MV-4-11 (cell line): ENCODE data around the gene NOL9.
"Not testable (repeated sequence)": the region's sequence is repeated elsewhere in the genome, so short reads cannot be mapped to it uniquely, and the experiment has no call there.

ENCODE experiments used
- DNase-seq: peaks from one replicate; lab custom pipeline; 2025; lab: John Stamatoyannopoulos, UW

The NOL9 gene

DNA sequence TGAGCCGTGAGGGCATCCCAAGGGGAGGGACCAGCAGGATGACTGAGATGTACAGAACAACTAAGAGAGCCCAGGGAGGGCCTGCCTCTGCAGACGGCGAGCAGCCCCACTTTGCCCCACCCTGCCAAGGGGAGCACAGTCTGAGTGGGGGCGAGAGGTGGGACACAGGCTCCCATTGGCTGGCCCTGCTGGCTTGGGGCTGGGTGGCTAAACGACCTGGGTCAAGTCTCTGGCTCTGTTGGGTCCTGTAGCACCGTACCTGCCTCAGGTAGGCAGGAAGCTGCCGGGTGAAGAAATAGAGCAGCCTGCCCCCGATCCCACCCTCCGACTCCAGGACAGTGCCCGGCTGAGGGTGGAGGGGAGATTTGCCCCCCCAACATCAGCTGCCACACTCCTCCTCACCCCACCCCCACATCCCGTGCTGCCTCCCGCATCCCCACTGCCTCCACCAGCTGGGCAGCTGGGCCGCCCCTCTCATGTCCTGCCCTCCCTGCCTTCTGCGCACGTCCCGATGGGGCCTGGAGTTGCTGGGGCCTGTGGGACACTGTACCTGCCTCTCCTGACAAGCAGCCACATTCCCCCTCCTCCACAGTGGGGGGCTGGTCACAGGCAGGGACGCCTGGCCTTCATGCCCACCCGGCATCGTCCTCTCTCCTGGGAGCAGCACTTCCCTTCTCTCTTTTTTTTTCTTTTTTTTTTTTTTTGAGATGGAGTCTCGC lies 50.3 kb downstream of the NOL9 start:
- DNase-seq, result no peak

DNA sequence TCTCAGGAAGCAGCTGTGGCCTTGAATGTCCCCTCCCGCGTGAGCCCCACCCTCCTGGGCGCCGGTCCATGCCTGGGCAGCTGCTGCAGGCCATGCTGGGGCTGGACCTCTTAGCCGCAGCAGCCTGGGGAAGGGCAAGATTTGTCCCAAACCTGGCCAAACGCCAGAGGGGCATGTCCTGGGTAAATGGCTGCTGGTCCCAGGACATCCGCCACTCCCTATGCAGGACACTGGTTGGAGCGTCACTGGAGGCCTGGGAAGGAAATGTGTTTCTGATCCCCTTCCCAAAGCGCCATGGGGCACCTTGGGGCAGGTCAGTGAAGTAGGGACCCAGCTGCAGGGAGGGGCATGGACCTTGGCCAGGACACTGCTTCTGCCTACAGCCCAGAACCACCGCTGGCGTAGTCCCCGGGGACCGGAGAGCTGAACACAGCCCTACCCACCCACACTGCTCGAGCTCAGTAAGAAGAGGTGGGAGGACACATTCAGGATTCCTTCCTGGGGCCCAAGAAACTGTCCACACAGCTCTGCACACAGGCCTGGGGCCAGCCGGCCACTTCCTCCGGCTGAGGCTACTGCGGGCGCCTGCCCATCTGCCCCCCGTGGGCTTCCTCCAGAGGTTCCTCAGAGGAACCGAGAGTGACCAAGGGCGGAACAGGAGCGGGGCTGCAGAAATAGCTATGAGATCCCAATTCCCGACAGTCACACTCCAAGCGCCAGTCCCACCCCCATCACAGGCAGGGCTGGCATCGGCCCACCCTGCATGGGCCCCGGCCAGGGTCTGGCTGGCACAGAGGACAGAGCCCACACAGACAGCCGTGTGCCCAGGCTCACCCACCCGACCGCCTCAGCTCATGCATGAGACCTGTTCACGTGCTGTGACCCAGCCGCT lies 52.1 kb downstream of the NOL9 start:
- peak; percentile 65 for DNase-seq

DNA sequence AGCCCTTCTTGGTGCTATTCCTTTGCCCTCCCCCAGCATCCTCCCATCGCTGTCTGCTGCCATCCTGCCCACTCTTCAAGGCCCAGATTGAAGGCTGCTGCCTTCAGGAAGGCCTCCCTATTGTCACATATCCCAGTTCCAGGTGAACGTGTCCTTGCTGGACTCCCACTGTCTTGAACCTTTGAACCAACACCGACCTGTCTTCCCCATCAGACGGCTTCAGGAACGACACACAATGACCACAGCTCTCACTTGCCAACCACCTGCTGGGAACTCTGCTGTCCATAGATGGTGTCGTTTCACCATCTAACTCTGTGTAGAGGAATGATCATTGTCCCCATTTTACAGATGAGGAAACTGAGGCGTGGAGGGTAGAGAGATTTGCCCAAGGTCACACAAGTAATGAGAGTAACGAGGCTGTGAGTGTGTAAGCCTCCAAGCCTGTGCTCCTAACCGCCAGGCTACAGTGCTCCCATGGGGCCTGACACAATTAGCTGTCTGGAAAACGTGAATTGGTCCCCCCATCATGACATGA lies 53.0 kb downstream of the NOL9 start:
- no peak for DNase-seq

DNA sequence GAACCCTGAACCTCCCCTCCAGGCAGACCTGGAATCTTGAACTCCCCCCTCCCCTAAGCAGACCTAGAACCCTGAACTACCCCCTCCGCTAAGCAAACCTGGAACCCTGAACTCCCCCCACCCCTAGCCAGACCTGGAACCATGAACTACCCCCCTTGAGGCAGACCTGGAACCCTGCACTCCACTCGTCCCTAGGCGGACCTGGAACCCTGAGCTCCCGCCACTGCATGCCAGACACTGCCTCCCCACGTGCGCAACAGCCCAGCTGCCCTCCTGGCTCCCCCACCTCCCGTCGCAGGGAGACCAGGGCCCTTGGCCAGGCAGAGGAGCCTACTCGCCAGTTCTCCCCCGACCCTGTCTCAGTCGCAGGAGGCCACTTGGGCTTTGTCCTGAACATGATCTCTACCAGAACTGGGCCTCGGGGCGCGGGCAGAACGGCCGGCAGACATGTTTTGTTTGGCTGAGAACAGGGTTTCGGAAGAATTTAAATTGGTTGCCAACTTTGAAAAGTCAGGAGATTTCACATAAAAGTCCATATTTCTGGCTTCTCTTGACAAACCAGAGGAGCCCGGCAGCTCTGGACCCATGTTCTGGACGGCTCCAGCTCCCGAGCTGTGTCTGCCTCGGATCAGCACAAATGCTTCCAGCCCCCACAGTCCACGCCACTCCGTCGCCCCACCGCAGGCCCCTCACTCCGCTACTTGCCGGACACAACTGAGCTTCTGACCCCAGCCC lies 53.6 kb downstream of the NOL9 start:
- DNase-seq, result no peak

DNA sequence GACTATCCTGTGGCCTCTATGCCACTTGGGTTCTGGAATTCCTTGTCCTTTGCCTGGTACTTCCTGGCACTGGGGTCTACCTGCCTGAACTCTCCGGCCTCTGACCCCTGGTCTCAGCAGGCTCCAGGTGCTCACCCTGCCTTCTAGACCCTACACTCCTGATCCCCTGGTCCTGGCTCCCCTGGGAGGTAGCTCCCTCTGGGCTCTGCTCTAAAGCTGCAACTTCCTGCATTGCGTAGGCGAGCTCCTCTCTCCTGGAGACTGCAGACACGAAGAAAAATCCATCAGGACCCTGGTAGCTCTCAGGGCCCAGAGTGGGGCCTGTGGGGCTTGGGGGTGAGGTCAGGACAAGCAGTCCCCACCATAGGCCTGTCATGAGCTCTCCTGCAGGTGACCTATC lies 55.0 kb downstream of the NOL9 start:
- DNase-seq, result no peak

DNA sequence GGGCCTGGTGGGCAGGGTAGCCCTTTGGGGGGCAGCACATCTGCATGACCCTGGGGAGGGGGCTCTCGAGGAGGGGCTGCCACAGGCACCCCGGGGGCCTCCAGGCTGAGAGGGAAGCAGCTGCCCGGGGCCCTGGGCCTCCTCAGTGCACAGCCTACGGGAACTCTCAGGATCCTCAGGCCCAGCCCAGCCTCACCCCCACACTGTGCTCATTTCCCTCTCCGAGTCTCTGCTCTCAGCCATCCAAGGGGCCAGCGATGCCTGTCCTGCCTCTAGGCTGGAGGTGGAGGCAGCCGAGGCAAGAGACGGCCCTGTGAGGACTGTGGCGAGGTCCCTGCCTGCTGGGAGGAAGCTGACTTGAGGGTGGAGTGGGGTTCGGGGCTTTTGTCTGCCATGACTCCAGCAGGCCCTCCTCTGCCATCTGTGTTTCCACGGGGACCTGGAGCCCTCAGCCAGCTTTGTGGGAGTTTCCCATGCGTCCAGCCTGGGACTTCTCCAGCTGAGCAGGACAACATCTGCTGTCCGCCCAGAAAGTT lies 55.7 kb downstream of the NOL9 start:
- no peak for DNase-seq

DNA sequence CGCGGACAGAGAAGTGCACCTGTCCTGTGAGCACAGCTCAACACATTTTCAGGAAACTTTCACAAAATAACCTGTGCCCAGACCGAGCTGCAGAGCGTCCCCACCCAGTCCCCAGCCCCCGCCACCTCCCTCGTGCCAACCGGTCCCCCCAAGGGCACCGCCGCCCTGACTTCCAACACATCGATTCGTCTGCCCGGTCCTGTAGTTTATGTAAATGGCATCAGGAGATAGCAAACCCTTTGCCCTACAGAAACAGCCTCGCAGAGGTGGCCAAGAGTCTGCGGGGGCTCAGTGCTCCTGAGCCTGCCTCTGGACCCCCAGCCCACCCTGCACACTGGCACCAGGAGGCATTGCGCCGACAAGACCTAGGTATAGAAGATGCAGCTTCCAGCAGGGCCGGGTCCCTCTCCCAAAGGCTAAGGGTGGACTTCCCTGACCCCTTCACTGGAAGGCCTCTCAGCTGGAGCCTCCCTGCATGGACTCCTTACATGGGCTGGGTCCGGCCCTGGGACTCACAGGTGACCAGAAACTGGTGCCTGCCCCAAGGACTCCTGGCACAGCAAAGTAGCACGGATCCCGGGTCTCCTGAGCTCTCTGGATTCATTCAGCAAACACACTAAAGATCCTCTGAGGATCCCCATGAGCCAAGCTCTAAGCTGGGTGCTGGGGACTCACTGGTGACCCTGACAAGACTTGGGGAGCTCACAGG lies 56.3 kb downstream of the NOL9 start:
- no peak for DNase-seq

DNA sequence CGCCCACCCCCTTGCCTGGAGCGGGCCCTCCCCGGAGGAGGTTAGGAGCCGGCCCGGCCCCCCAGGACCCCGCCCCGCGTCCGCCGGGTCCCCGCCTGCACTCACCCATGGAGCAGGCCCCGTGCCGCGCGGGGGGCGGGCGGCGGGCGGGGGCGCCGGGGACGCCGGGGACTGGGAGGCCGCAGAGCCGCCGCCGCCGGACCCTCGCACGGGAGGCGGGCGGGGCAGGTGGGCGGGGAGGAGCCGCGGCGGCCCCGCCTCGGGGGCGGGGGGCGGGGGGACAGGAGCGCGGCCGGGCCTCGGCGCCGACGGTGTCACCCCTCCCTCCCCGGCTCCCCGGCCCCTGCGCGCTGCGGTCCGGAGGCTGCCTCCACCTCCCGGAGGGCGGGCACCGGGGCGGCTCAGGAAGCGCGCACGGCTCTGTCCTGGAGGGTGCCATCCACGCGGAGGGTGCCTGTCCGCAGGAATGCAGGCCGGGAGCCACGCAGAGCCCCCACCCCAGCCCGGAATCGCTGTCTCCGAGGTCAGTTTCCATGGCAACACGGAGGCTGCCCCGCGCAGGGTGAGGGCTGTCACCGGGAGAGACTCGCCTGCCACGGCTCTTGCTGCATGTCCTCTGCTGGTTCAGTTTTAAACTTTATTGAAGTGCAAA lies 57.0 kb downstream of the NOL9 start:
- no peak for DNase-seq

DNA sequence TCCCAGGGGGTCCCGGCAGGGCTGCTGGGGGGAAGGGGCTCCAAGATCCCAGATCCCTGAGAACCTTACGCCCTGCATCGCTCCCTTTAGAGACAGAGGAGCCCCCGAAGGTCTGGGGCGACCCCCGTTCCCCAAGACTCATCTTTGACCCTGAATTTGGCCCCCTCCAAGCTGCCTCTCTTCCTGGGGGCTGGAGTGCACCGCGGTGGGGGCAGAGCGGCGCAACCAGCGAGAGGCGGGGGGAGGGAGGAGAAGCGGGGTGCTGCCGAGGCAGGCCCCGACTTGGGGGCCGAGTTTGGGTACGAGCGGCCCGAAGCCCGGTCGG lies 57.5 kb downstream of the NOL9 start:
- no peak for DNase-seq

DNA sequence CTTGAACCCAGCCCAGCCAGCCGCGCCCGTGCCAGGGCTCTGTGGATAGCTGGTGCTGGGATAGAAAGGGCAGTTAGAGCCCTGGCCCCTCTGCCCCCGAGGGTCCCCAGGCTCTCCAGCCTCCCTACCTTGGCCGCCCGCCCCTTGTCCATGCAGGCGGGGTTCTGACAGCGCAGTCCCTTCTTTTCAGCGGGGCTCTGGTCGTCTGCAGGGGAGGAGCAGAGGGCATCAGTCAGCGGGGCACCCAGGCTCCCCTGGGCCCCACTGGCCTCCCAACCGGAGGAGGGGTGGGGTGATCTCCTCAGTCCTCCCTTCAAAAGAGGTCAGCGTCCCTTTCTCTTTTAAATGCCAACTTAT lies 58.0 kb downstream of the NOL9 start:
- no peak for DNase-seq

DNA sequence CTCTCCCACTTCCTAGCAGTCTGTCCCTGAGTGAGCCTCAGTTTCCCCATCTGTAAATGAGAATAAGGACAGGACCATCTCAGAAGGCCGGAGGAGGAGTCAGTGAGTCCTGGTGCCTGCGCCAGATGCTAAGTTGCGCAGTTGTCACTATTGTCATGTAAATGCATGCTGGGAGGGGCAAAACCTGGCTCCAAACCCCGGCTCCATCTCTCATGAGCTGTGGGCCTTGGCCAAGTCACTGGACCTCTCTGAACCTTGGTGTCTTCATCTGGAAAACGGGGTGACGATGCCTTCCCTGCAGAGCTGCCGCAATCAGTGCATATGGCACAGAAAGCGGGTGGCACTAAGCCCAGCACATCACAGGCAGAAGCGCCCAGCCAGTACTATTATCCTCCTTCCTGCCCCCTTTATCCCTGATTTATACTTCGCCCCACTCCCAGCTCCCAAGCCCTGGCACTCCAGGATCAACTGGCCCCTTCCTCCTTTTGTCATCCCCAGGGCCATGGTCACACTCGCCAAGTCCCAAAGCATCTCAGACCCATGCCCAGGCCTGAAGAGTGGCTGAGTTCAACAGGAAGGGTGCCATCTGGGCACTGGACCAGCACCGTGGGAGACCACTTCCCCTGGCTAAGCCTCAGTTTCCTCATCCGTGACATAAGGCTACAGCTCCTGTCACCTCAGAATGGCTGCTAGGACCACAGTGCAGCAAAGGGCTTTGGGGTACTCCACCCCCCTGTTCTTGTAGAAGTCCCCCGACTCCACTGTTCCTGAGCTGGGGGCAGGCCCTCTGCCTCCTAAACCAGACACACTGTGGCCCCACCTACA lies 58.6 kb downstream of the NOL9 start:
- no peak for DNase-seq

DNA sequence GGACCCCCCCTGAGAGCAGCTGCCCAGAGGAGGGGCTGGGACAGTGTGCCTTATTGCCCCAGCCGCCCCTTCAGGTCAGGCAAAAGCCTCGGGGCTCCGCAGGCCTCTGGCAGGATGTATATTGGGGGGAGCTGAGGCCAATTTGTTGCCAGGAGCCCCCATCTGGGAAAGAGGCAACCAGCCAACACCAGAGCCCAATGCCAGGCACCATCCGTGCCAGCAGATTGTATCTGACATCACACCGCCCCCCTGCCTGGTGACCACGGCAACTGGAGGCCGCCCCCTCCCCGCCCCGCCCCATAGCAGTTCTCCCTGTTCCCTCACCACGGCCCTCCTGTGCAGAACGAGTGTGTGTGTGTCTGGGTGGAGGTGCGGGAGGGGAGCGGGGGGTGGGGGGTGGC lies 59.3 kb downstream of the NOL9 start:
- no peak for DNase-seq

DNA sequence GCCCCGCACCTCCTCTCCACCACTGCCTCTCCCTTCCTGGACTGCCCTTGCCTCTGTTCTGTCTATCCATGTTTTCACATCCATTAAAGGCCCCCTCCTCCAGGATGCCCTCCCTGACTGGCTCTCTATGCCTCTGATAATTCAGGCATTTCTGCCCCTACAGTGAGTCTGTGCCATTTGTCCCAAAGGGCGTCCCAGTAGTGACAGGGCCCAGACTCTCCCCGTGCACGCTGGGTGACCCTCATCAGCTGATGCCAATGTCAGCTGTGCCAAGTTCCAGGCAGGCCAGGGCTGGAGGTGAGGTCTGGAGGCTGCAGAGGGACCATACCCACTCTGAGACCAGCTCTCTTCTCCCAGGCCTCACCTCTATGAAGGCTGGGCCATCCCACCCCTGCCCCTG lies 59.7 kb downstream of the NOL9 start:
- no peak for DNase-seq

DNA sequence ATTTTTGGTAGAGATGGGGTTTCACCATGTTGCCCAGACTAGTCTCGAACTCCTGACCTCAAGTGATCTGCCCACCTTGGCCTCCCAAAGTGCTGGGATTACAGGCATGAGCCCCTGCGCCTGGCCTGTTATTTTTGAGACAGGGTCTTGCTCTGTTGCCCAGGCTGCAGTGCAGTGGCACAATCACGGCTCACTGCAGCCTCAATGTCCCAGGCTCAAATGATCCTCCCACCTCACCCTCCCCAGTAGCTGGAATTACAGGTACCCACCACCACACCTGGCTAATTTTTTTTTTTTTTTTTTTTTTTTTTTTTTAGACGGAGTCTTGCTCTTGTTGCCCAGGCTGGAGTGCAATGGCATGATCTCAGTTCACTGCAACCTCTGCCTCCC lies 60.5 kb downstream of the NOL9 start:
- not testable (repeated sequence) for DNase-seq

DNA sequence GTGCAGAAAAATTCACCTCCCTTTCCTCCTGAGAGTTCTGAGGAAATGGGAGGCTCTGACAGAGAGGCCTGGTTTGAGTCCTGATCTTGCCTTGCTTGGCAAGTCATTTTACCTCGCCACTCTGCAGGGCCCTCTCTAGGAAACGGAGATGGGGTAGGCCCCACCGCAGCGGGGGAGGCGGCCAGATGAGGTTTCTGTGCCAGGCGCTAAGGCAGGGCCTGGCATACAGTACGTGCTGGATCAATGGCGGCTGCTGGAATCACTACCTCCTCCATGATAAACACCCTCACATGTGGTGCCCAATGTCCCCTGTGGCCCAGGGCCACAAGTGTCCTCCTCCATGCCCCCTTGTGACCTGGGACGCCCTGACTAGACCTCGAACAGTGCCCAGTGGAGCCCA lies 62.3 kb downstream of the NOL9 start:
- no peak for DNase-seq

DNA sequence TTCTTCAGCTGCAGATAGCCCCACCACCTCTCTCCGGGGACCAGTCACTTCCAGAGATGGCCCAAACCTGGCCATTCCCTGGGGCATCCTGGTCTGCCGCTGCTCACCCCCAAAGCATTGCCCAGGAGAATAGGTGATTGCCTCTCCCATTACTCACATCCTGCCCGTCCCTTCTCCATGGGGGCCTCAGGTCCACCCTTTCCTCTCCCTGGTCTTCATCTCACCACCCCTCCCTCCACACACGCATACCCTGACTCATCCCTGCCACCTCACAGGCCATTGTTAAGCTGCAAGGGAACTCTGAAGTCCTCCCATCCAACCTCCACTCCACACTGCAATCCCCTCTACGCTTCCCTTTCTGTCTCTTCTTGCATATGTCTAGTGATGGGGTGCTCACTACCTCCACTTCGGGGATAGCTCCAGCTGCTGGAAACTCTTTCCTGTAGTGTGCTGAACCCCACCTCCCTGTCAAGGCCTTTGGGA lies 62.8 kb downstream of the NOL9 start, which contains the start of gene PLEKHG5:
Gene PLEKHG5, minus strand, starts transcription at position 188 of the 483 bp plus-strand sequence. CDS start 14,096 bp downstream, outside the sequence.
- no peak for DNase-seq

DNA sequence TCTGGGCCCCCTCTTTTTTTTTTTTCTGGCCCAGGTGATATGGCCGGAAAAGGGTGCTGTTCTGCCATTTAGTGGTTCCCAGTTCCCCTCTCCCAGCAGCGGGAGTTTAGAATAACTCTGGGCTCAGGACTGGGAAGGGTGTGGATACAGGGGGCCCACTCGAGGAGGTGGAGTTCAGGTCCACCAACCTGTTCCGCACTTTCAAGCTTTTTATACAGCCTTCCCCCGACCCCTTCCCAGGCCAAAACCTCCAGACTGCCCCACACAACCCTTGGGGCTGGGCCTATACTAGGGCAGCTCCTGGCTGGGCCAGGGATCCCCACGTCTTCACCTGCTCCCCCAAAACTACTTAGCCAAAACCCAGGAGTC lies 63.2 kb downstream of the NOL9 start:
- DNase-seq, result no peak

DNA sequence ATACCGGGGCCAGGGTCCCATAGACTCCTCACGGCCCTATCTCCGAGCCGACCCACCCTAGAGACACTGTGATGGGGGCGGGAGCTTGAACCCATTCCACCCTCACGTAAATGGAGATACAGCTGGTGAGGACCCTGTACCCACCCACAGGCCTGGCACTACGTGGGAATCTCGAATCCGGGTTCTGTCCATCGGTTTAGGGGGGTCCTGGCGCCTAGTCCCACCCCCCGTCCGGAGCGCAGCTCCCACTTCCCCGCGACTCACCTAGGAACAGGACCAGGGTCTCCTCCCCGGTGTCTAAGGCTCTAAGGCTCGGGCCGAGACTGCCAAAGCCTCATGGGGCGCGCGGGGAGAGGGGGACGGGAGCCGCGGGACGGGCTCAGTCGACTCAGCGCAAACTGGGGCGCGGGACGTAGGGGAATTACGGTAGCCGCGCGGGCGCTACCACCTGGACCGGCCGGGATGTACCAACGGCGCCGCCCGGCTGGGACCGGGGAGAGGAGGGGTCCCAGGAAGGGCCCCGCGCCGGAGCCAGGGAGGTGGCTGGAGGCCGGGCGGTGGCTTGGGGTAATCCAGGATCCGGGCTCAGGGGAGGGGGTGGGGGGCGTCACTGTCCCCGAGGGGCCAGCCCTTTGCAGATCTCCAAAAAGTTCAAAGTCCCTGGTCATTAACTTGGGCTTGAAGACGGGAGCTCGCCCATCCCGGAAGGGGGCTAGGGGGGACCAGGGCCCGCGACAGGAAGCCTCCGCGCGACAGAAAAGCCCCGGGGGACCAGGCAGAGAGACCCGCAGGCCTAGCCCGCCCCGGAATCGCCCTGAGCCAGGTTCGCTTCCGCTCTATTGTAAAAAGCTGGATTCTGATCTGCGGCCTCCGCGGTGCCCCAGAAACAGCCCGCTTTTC lies 63.9 kb downstream of the NOL9 start:
- DNase-seq, result peak; percentile 24

DNA sequence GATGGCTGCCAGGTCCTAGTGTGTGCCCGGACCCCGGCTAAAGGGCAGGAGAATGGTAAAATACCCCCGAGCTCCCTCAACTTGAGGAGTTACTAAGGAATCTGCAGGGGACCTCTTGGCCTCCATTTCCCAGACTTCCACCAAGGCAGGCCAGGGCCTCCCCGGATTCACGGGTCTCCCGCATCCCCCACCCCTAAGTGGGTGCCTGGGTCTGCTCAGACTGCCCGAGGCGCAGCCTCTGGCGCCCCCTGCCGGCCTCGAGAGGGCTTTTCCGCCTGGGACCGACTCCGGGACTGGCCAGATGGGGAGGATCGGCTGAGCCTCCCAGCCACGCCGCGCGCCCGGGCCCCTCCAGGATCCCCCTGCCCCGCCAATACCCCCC lies 64.5 kb downstream of the NOL9 start:
- DNase-seq, result peak; percentile 51
